ENCODE results near the gene SLC2A8.

Gene SLC2A8

DNA sequence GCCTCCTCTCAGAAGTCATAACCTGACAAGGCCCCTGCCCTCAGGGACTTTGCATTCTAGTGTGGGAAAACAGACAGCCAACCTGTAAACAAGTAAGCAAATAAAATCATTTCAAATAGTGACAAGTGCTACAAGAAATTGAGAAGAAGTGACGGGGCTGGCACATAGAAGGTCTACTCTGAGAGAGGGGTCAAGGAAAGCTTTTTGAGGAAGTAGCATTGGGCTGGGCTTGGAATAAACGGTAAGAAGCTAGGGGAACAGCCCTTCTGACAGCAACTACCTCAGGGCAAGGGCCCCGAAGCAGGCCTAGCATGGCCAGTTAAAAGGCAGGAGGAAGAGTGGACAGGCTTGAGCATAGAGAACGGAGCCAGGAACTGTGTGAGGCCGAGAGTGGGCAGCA lies 4.8 kb upstream of the SLC2A8 start:
- Histone ChIP-seq H3K9me3 (no peaks in the 10 kb centered on the region), H3K4me3 (no peak overlapping the region), H3K36me3 (peaks cover 35 to 47% (median 41%) of the 10 kb centered on the region in 3 donors), H3K4me1 (peaks cover 0 to 5% (median 5%) of the 10 kb centered on the region in 4 donors), H3K27ac (no peak overlapping the region), H3K27me3 (no peaks in the 10 kb centered on the region)
- intact Hi-C loops (cut with DNase I; ENCODE audit: low total_unique reads): no loop called here
- no peak for DNase-seq
- TF ChIP-seq, protein P1, sequence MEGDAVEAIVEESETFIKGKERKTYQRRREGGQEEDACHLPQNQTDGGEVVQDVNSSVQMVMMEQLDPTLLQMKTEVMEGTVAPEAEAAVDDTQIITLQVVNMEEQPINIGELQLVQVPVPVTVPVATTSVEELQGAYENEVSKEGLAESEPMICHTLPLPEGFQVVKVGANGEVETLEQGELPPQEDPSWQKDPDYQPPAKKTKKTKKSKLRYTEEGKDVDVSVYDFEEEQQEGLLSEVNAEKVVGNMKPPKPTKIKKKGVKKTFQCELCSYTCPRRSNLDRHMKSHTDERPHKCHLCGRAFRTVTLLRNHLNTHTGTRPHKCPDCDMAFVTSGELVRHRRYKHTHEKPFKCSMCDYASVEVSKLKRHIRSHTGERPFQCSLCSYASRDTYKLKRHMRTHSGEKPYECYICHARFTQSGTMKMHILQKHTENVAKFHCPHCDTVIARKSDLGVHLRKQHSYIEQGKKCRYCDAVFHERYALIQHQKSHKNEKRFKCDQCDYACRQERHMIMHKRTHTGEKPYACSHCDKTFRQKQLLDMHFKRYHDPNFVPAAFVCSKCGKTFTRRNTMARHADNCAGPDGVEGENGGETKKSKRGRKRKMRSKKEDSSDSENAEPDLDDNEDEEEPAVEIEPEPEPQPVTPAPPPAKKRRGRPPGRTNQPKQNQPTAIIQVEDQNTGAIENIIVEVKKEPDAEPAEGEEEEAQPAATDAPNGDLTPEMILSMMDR (IDR thresholded peaks at IDR 0.05): no peak

DNA sequence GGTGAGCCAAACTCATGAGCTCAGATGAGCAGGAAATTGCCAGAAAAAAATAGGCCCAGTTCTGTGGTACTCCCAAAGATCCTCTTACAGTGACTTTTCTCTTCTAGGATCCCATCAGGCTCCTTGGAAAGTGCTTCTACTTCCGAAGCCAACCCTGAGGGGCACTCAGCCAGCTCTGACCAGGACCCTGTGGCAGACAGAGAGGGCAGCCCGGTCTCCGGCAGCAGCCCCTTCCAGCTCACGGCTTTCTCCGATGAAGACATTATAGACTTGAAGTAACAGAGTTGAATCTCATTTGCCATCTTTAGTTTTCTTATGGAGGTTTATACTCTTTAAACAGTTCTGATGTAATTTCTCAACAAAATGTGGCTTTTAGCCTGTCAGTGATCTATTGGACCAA lies 4.0 kb upstream of the SLC2A8 start:
- intact Hi-C loops (cut with DNase I; ENCODE audit: low total_unique reads): no loop called here
- no peak for DNase-seq
- H3K27me3 ChIP-seq: no peaks in the 10 kb centered on the region
- peaks cover 0 to 12% (median 6%) of the 10 kb centered on the region in 4 donors for H3K4me1 ChIP-seq
- no peaks in the 10 kb centered on the region for H3K9me3 ChIP-seq
- peaks cover 31 to 46% (median 41%) of the 10 kb centered on the region in 3 donors for H3K36me3 ChIP-seq
- TF ChIP-seq, protein P1 (IDR thresholded peaks at IDR 0.05): no peak
- H3K27ac ChIP-seq: no peak overlapping the region
- no peak overlapping the region for H3K4me3 ChIP-seq

DNA sequence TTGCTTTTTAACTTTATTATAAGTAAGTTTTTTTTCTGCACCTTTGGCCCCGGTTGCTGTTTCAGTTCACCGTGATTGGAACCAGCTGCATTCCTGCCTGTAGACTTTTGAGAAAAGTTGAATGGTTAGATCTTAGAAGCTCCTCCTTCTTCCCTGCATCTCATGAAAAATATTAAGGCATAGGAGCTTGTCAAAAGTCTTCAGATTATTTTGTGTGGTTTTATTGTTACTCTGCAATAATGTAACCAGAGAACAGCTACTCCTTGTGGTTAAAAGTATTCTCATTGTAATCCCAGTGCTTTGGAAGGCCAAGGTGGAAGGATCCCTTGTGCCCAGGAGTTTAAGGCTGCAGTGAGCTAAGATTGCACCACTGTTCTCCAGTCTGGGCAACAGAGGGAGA lies 3.3 kb upstream of the SLC2A8 start:
- intact Hi-C loops (cut with DNase I; ENCODE audit: low total_unique reads): no loop called here
- Histone ChIP-seq H3K27me3 (no peaks in the 10 kb centered on the region), H3K4me1 (peaks cover 0 to 19% (median 11%) of the 10 kb centered on the region in 4 donors), H3K27ac (no peak overlapping the region), H3K4me3 (no peak overlapping the region), H3K36me3 (peaks cover 31 to 43% (median 41%) of the 10 kb centered on the region in 3 donors), H3K9me3 (no peaks in the 10 kb centered on the region)
- TF ChIP-seq, protein P1 (IDR thresholded peaks at IDR 0.05): no peak
- DNase-seq: no peak

DNA sequence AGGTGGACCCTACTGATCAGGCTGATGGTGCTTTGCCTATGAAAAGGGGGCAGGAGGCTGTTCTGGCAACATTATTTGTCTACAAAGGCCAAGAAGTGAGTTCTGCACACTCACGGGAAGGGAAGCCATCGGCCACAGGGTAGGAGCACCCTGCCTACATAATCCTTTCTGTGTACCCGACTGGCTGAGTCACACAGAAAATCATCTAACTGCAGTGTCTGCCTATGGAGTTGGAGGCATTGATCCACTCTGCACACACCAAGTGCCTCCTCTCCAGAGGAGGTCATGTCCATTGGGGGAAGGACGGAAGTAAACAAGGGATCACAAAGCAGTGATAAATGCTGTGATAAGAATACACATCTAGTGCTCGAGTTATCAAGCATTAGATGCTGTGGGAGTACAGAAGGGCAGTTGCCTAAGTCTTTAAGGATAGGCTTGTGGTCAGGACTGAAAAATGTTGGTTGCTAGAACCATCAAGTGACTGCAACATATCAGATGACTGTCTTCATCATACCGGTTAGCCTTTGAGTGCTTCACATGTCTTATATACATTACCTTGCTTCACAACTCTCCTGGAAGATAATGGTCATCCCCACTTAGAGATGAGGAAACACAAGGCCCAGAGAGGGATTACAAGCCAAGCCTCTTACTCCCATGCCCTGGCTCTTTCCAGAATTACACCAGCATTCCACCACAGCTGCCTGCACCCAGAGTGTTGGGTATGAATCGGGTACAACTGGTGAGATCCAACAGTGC lies 1.3 kb upstream of the SLC2A8 start:
- no peak for DNase-seq
- H3K9me3 ChIP-seq: no peaks in the 10 kb centered on the region
- H3K27me3 ChIP-seq: no peaks in the 10 kb centered on the region
- TF ChIP-seq, protein P1 (IDR thresholded peaks at IDR 0.05): no peak
- peaks cover 0 to 25% (median 15%) of the 10 kb centered on the region in 4 donors for H3K4me1 ChIP-seq
- H3K27ac ChIP-seq: peak overlapping the region in 1 of 2 donors; percentile 70
- H3K4me3 ChIP-seq: peak overlapping the region in 1 of 2 donors; percentile 89
- peaks cover 25 to 45% (median 27%) of the 10 kb centered on the region in 3 donors for H3K36me3 ChIP-seq
- intact Hi-C loops (cut with DNase I; ENCODE audit: low total_unique reads): loop anchor here (5.0 kb wide), 1 partner anchor 183 kb away; no protein-coding TSS in a partner anchor

DNA sequence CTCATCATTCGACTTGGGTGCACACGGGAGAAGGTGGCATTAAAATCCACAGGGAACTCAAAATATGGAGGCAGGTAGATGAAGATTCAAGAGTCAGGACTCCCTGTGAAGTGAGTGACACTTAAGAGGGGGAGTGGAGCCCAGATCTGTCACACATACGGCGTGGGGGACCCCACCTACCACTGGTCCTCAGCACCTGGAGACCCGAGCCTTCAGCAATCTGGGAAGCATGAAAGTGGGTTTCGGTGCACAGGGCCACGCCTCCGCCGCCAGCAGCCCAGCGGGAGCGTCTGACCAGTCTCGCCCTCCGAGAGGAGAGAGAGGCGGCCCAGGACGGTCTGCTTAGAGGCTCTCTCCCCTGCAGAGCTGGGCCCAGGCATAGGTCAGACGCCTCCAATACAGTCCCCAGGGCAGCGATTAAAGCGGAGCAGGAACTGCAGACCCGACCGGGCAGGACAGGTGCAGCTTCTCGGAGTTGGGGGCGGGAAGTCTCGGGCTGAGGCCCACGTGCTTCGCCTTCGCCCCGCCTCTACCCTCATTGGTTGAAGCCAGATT lies 639 bp upstream of the SLC2A8 start:
- H3K4me3 ChIP-seq: peak overlapping the region; percentile 89 to 91
- H3K27me3 ChIP-seq: no peaks in the 10 kb centered on the region
- DNase-seq: peak in 1 of 2 donors; percentile 76
- intact Hi-C loops (cut with DNase I; ENCODE audit: low total_unique reads): loop anchor here (5.0 kb wide), 1 partner anchor 184 kb away; no protein-coding TSS in a partner anchor
- TF ChIP-seq, protein P1 (IDR thresholded peaks at IDR 0.05): no peak
- H3K27ac ChIP-seq: peak overlapping the region; percentile 36 to 70
- peaks cover 0 to 25% (median 15%) of the 10 kb centered on the region in 4 donors for H3K4me1 ChIP-seq
- H3K9me3 ChIP-seq: no peaks in the 10 kb centered on the region
- peaks cover 20 to 46% (median 23%) of the 10 kb centered on the region in 3 donors for H3K36me3 ChIP-seq

Measured in tibial artery (tissue), 4 donors.